AG20443 (cell line): ENCODE results near the gene IGF1R.

Source experiments
- DNase-seq: peaks from one replicate; pipeline ENCODE4 v3.0.0; 2012; ENCODE audit warnings: low spot score, mixed read lengths

Gene IGF1R

GRCh38 chr15:98796685-98797357 is 148.5 kb downstream of the IGF1R start:
- DNase-seq, result no peak

GRCh38 chr15:98798375-98798893 is 150.1 kb downstream of the IGF1R start:
- DNase-seq, result no peak

GRCh38 chr15:98799461-98800390 is 151.4 kb downstream of the IGF1R start:
- no peak for DNase-seq

- DNase-seq, result peak; percentile 80
Measured at GRCh38 chr15:98800437-98801233, 152.3 kb downstream of the IGF1R start.

GRCh38 chr15:98801234-98801561 is 152.9 kb downstream of the IGF1R start:
- DNase-seq, result no peak

- no peak for DNase-seq
Measured at GRCh38 chr15:98802187-98802586, 153.8 kb downstream of the IGF1R start.

- no peak for DNase-seq
Measured at GRCh38 chr15:98803228-98804056, 155.1 kb downstream of the IGF1R start.

- DNase-seq, result no peak
Measured at GRCh38 chr15:98804057-98804380, 155.7 kb downstream of the IGF1R start.

- no peak for DNase-seq
Measured at GRCh38 chr15:98805434-98806274, 157.3 kb downstream of the IGF1R start.

- DNase-seq, result no peak
Measured at GRCh38 chr15:98806275-98806895, 158.0 kb downstream of the IGF1R start.

- DNase-seq, result peak; percentile 61
Measured at GRCh38 chr15:98807262-98807661, 158.9 kb downstream of the IGF1R start.

- no peak for DNase-seq
Measured at GRCh38 chr15:98809273-98809672, 160.9 kb downstream of the IGF1R start.

GRCh38 chr15:98812716-98813446 is 164.5 kb downstream of the IGF1R start:
- DNase-seq, result no peak

- DNase-seq, result no peak
Measured at GRCh38 chr15:98813951-98814350, 165.6 kb downstream of the IGF1R start.

GRCh38 chr15:98815207-98815606 is 166.9 kb downstream of the IGF1R start:
- no peak for DNase-seq

- no peak for DNase-seq
Measured at GRCh38 chr15:98817745-98818144, 169.4 kb downstream of the IGF1R start.

- peak; percentile 67 for DNase-seq
Measured at GRCh38 chr15:98823012-98823458, 174.7 kb downstream of the IGF1R start.

- DNase-seq, result no peak
Measured at GRCh38 chr15:98823616-98824015, 175.3 kb downstream of the IGF1R start.

GRCh38 chr15:98824595-98824994 is 176.3 kb downstream of the IGF1R start:
- no peak for DNase-seq
